ENCODE measurements around the gene PPP1R9B. TPM values are rescaled to one million over a fixed set of nuclear protein-coding genes. Genes with fewer than 3 reads are reported as not detected.

The PPP1R9B gene
- total RNA-seq, 1 experiment from 2014 or later: 34.8 TPM

DNA sequence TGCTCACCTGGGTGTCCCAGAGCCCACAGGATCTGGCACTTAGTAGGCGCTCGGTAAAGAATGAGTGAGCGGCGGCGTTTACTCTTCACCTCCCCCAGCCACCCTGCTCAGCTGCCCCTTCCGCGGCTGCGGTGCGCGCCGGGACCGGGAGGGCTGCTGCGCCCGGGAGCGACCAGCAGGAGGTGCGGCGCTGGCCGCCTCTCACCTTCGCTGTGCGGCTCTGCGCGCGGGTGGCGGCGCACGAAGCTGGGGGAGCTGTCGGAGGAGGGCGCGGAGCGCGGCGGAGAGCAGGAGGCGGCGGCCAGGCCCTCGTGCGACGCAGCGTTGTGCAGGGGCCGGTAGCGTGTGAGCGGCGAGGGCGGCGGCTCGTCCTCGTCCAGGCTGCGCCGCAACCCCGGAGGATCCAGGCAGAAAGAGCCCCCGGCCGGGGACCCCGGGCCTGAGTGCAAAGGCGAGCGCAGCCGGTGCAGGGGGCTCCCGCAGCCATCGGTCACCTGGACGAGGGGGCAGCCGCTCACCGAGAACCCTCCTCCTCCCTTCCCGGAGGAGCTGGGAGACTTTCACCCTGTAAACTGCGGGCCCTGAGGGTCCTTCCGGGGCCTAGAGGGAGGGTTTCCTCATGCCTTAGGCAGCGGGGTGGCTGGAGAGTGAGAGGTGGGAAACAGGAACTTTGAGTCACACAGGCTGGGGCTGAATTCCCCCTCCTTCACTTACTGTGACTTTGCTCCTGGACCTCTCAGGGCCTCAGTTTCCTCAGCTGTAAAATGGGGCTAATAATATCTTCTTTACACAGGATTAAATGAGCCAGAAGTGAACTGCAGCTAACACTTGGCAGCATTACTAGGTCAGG lies 33.0 kb downstream of the PPP1R9B start:
- peaks cover 41% of the 10 kb centered on the region for H3K27me3 Mint-ChIP-seq (ENCODE audit: insufficient read depth, unreplicated experiment)
- no peak for DNase-seq (ENCODE audit: unreplicated experiment)
- TF ChIP-seq, protein P1, sequence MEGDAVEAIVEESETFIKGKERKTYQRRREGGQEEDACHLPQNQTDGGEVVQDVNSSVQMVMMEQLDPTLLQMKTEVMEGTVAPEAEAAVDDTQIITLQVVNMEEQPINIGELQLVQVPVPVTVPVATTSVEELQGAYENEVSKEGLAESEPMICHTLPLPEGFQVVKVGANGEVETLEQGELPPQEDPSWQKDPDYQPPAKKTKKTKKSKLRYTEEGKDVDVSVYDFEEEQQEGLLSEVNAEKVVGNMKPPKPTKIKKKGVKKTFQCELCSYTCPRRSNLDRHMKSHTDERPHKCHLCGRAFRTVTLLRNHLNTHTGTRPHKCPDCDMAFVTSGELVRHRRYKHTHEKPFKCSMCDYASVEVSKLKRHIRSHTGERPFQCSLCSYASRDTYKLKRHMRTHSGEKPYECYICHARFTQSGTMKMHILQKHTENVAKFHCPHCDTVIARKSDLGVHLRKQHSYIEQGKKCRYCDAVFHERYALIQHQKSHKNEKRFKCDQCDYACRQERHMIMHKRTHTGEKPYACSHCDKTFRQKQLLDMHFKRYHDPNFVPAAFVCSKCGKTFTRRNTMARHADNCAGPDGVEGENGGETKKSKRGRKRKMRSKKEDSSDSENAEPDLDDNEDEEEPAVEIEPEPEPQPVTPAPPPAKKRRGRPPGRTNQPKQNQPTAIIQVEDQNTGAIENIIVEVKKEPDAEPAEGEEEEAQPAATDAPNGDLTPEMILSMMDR (IDR thresholded peaks at IDR 0.05; ENCODE audit: unreplicated experiment): peak; percentile 30
- BruUV-seq (replicated peaks): no TSS peak
- H3K36me3 Mint-ChIP-seq (ENCODE audit: insufficient read depth, unreplicated experiment): peaks cover 5% of the 10 kb centered on the region
- no peak overlapping the region for H3K4me3 Mint-ChIP-seq (ENCODE audit: unreplicated experiment)
- no peak overlapping the region for H3K27ac Mint-ChIP-seq (ENCODE audit: low read depth, unreplicated experiment)
- H3K4me1 Mint-ChIP-seq (ENCODE audit: insufficient read depth, unreplicated experiment): no peaks in the 10 kb centered on the region
- CTCF ChIA-PET: interaction anchor here (0.6 to 3.9 kb wide), 8 partner anchors 11 to 44 kb away, joined by 3 to 15 read pairs (median 4); partner anchors contain the start of gene PDK2
- intact Hi-C loops (cut with micrococcal nuclease): no loop called here
- no peaks in the 10 kb centered on the region for H3K9me3 Mint-ChIP-seq (ENCODE audit: unreplicated experiment)
- POLR2A ChIA-PET: no interaction called here

DNA sequence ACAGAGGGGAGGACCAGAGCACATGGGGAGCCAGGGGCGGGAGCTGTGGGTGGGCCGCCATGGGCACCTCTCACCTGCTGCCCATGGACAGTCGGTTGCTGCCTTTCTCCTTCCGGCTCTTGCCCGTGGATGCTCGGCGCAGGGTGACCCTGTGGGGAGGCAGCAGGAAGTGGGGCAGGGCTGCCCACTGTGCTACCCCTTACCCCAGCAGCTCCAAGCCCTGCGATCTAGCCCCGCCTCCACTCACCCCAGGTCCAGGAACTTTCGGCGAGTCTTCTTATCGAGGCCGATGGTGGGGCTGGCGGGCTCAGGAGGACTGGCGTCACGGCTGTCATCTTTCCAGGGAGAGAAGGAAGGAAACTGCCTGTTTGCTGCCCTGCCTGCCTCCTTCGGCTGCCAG lies 34.7 kb downstream of the PPP1R9B start:
- H3K36me3 Mint-ChIP-seq (ENCODE audit: insufficient read depth, unreplicated experiment): peaks cover 10% of the 10 kb centered on the region
- H3K4me3 Mint-ChIP-seq (ENCODE audit: unreplicated experiment): no peak overlapping the region
- no peak overlapping the region for H3K27ac Mint-ChIP-seq (ENCODE audit: low read depth, unreplicated experiment)
- TF ChIP-seq, protein P1 (IDR thresholded peaks at IDR 0.05; ENCODE audit: unreplicated experiment): no peak
- intact Hi-C loops (cut with micrococcal nuclease): loop anchor here (1.0 kb wide), 1 partner anchor 46 kb away; no protein-coding TSS in a partner anchor
- peaks cover 30% of the 10 kb centered on the region for H3K27me3 Mint-ChIP-seq (ENCODE audit: insufficient read depth, unreplicated experiment)
- H3K9me3 Mint-ChIP-seq (ENCODE audit: unreplicated experiment): no peaks in the 10 kb centered on the region
- ChIA-PET POLR2A (interaction anchor here (0.6 kb wide), 1 partner anchor 135 kb away, joined by 3 read pairs; no protein-coding TSS in a partner anchor), CTCF (interaction anchor here (0.6 to 3.9 kb wide), 8 partner anchors 15 to 544 kb away, joined by 3 to 15 read pairs (median 6); partner anchors contain the start of gene PDK2)
- no TSS peak for BruUV-seq (replicated peaks)
- H3K4me1 Mint-ChIP-seq (ENCODE audit: insufficient read depth, unreplicated experiment): no peaks in the 10 kb centered on the region
- DNase-seq (ENCODE audit: unreplicated experiment): no peak

DNA sequence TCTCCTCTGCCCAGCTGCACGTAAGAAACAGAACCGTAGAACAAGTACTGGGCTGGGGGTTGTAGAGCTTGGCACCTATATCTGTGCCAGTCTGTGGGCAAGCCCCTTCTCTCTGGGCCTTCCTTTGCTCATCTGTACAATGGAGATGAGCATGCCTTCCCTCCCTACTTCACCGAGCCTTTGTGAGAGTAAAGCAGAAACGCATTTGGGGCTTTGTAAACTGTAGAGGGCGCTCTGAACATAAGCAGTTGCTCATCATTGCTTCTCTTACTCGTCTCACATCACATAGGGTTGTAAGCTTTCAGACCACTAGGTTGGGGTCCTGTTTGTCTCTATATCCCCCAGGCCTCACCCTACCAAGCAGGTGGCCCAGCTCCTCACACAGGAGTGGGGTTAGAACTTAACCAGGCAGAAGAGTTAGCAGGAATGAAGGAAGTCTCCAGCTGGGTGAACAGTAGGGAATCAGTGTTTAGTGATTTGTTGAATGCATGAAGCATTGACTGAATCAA lies 35.6 kb downstream of the PPP1R9B start:
- Mint-ChIP-seq H3K27me3 (ENCODE audit: insufficient read depth, unreplicated experiment) (peaks cover 22% of the 10 kb centered on the region), H3K27ac (ENCODE audit: low read depth, unreplicated experiment) (no peak overlapping the region), H3K4me1 (ENCODE audit: insufficient read depth, unreplicated experiment) (no peaks in the 10 kb centered on the region), H3K9me3 (ENCODE audit: unreplicated experiment) (no peaks in the 10 kb centered on the region), H3K4me3 (ENCODE audit: unreplicated experiment) (no peak overlapping the region), H3K36me3 (ENCODE audit: insufficient read depth, unreplicated experiment) (peaks cover 10% of the 10 kb centered on the region)
- no TSS peak for BruUV-seq (replicated peaks)
- peak; percentile 68 for DNase-seq (ENCODE audit: unreplicated experiment)
- TF ChIP-seq, protein P1 (IDR thresholded peaks at IDR 0.05; ENCODE audit: unreplicated experiment): peak; percentile 46
- intact Hi-C loops (cut with micrococcal nuclease): loop anchor here (1.0 kb wide), 1 partner anchor 46 kb away; no protein-coding TSS in a partner anchor
- POLR2A ChIA-PET: interaction anchor here (0.6 kb wide), 1 partner anchor 53 kb away, joined by 3 read pairs; no protein-coding TSS in a partner anchor
- CTCF ChIA-PET: interaction anchor here (0.6 to 3.9 kb wide), 12 partner anchors 9 to 564 kb away, joined by 3 to 15 read pairs (median 6); partner anchors contain the start of gene PDK2

DNA sequence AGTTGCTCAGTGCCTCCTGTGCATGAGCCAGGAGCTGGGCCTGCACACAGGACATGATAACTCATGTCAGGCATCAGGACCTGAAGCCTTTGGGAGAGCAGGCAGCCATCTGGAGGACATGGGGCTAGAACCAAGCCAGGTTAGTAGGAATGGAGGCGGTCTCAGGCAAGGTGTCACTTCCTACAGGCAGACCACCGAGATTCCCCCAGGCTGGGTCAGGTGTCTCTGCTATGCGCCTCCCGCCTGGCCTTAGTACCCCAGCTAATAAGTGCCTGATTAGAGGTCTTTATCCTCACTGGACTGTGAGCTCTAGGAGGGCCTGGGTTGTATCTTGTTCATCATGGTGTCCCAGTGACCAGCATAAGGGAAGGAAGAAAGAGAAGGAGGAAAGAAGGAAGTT lies 36.1 kb downstream of the PPP1R9B start:
- TF ChIP-seq, protein P1 (IDR thresholded peaks at IDR 0.05; ENCODE audit: unreplicated experiment): no peak
- Mint-ChIP-seq H3K4me3 (ENCODE audit: unreplicated experiment) (no peak overlapping the region), H3K27me3 (ENCODE audit: insufficient read depth, unreplicated experiment) (peaks cover 17% of the 10 kb centered on the region), H3K4me1 (ENCODE audit: insufficient read depth, unreplicated experiment) (no peaks in the 10 kb centered on the region), H3K27ac (ENCODE audit: low read depth, unreplicated experiment) (no peak overlapping the region), H3K9me3 (ENCODE audit: unreplicated experiment) (no peaks in the 10 kb centered on the region), H3K36me3 (ENCODE audit: insufficient read depth, unreplicated experiment) (peaks cover 10% of the 10 kb centered on the region)
- POLR2A ChIA-PET: interaction anchor here (0.6 kb wide), 1 partner anchor 53 kb away, joined by 3 read pairs; no protein-coding TSS in a partner anchor
- CTCF ChIA-PET: interaction anchor here (0.6 to 3.9 kb wide), 8 partner anchors 9 to 47 kb away, joined by 3 to 15 read pairs (median 8); partner anchors contain the start of gene PDK2
- DNase-seq (ENCODE audit: unreplicated experiment): no peak
- no TSS peak for BruUV-seq (replicated peaks)
- intact Hi-C loops (cut with micrococcal nuclease): no loop called here
